Small intestine (tissue), 7 donors: ENCODE measurements around the gene HDAC6. TPM values are rescaled to one million over a fixed set of nuclear protein-coding genes. Genes with fewer than 3 reads are reported as not detected.

Experiments used
- DNase-seq, 2 donors: peaks; one replicate each; pipeline versions ENCODE4 v3.0.0 to v3.0.0-alpha.2; 2013
- FAIRE-seq: peaks from 2 replicates; lab custom pipeline; 2012; peaks lifted over from hg19 to GRCh38; lab: Jason Lieb, UNC
- H3K27ac ChIP-seq, 3 donors: one replicate each; pipeline ENCODE4 v1.5.1; 2013; ENCODE audit warnings: low read length in 2 of 3, mild to moderate bottlenecking in 2 of 3, control low read depth in 1 of 3, inconsistent platforms in 1 of 3, low read depth in 1 of 3, moderate library complexity in 1 of 3
- H3K27me3 ChIP-seq, 3 donors: one replicate each; pipeline ENCODE4 v1.6.1; 2013; ENCODE audit warnings: low read length in 3 of 3, inconsistent platforms in 1 of 3; ENCODE audit not compliant: control insufficient read depth in 3 of 3, insufficient read depth in 3 of 3
- H3K36me3 ChIP-seq, 3 donors: one replicate each; pipeline ENCODE4 v1.6.1; 2013; ENCODE audit warnings: low read length in 3 of 3, inconsistent platforms in 1 of 3, low read depth in 1 of 3, mild to moderate bottlenecking in 1 of 3, moderate library complexity in 1 of 3; ENCODE audit not compliant: control insufficient read depth in 3 of 3, insufficient read depth in 2 of 3
- H3K4me1 ChIP-seq, 3 donors: one replicate each; pipeline ENCODE4 v1.6.1; 2013; ENCODE audit warnings: low read length in 2 of 3, inconsistent platforms in 1 of 3, low read depth in 1 of 3, mild to moderate bottlenecking in 1 of 3, moderate library complexity in 1 of 3; ENCODE audit not compliant: control insufficient read depth in 3 of 3, insufficient read depth in 2 of 3
- H3K4me3 ChIP-seq, 3 donors: one replicate each; pipeline ENCODE4 v1.5.1; 2013; ENCODE audit warnings: low read length in 3 of 3, control low read depth in 1 of 3, inconsistent platforms in 1 of 3, low read depth in 1 of 3, mild to moderate bottlenecking in 1 of 3, moderate library complexity in 1 of 3
- H3K9me3 ChIP-seq, 2 donors: one replicate each; pipeline ENCODE4 v1.6.1; 2013; ENCODE audit warnings: low read depth in 1 of 2, low read length in 1 of 2; ENCODE audit not compliant: control insufficient read depth in 2 of 2, insufficient read depth in 1 of 2
- WGBS, 3 donors: extraction: QIAGEN DNeasy Blood & Tissue Kit; methylation state at CpG; one replicate each; pipeline ENCODE4 v1.1.7; 2013; 5-methylcytosine and 5-hydroxymethylcytosine counted together
- polyA plus RNA-seq, 4 donors: library from polyadenylated mRNA; stranded (reverse) in 3 of 4; unstranded in 1 of 4; fragments of 200-250 nt in 3 of 4; fragments of 120-200 nt in 1 of 4; gene quantifications; one replicate each; pipeline versions ENCODE4 v1.2.1 to v1.2.3, GENCODE V29; 2013
- donor health status: healthy with polysubstance abuse.
- donor health status: control.
- donor health status: control.
- donor health status: Bipolar disorder and iron deficiency.
- donor health status: healthy.

HDAC6 gene
- polyA plus RNA-seq, 4 donors = 51.5 to 110 (median 102) TPM

GRCh38 chrX:48792219-48792618 is 9.6 kb upstream of the HDAC6 start:
- Histone ChIP-seq H3K36me3 (no peaks in the 10 kb centered on the region), H3K4me1 (peaks cover 0 to 17% (median 0%) of the 10 kb centered on the region in 3 donors), H3K27ac (no peak overlapping the region), H3K9me3 (no peaks in the 10 kb centered on the region), H3K4me3 (no peak overlapping the region), H3K27me3 (no peaks in the 10 kb centered on the region)
- FAIRE-seq (no peak), DNase-seq (no peak)
- WGBS, 3 donors = 77 to 94% (median 90%) methylated on average over 7 of the region's 7 CpGs

DNA sequence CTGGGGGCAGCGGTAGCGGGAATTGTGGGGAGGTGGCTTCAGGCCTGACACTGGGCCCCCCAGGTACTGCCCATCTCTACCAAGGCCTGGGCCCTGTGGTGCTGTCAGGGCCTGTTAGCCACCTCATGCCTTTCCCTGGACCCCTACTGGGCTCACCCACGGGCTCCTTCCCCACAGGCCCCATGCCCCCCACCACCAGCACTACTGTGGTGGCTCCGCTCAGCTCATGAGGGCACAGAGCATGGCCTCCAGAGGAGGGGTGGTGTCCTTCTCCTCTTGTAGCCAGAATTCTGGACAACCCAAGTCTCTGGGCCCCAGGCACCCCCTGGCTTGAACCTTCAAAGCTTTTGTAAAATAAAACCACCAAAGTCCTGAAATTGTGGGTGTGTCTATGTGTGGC is 7.9 kb upstream of the HDAC6 start:
- WGBS, 3 donors = 87 to 92% (median 89%) methylated on average over 3 to 4 of the region's 4 CpGs
- Histone ChIP-seq H3K9me3 (no peaks in the 10 kb centered on the region), H3K36me3 (no peaks in the 10 kb centered on the region), H3K4me1 (peaks cover 0 to 17% (median 0%) of the 10 kb centered on the region in 3 donors), H3K4me3 (no peak overlapping the region), H3K27ac (peak overlapping the region in 1 of 3 donors; percentile 72), H3K27me3 (no peaks in the 10 kb centered on the region)
- no peak for FAIRE-seq
- no peak for DNase-seq

DNA sequence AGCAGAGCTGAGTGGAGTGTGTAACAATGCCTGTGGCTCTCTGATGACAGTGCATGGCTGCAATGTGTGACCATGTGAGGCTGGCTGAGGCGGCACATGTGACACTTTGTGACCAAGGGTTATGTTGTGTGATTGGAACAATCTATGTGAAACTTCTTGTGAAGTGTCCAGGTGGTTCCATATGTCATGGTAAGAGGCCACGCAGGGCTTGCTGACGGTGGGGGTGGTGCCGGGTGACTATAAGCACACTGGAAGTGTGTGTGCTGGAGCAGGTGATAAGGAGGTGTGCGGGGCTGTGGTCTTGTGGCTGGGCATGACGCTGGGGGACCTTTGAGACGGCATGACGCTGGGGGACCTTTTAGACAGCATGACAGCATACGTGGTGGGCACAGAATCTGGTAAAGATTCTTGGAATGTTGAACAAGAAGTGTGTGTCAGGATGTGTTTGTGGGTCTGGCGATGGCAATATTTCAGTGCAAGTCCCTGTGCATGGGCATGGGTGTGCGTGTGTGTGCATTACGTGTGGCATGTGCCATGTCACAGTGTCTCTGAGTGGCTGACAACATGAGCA is 7.4 kb upstream of the HDAC6 start:
- peak in 1 of 2 donors; percentile 54 for DNase-seq
- Histone ChIP-seq H3K4me1 (peaks cover 0 to 17% (median 0%) of the 10 kb centered on the region in 3 donors), H3K36me3 (no peaks in the 10 kb centered on the region), H3K27me3 (no peaks in the 10 kb centered on the region), H3K27ac (peak overlapping the region in 1 of 3 donors; percentile 87), H3K9me3 (no peaks in the 10 kb centered on the region), H3K4me3 (no peak overlapping the region)
- no peak for FAIRE-seq
- 83 to 89% (median 85%) methylated on average over 12 of the region's 12 CpGs for WGBS, 3 donors

GRCh38 chrX:48794911-48795515 is 6.9 kb upstream of the HDAC6 start:
- Histone ChIP-seq H3K4me3 (no peak overlapping the region), H3K27ac (peak overlapping the region in 1 of 3 donors; percentile 87), H3K27me3 (no peaks in the 10 kb centered on the region), H3K4me1 (peaks cover 0 to 17% (median 0%) of the 10 kb centered on the region in 3 donors), H3K9me3 (no peaks in the 10 kb centered on the region), H3K36me3 (no peaks in the 10 kb centered on the region)
- FAIRE-seq = no peak
- WGBS, 3 donors = 56 to 63% (median 59%) methylated on average over 6 to 8 of the region's 8 CpGs
- peak in 1 of 2 donors; percentile 57 for DNase-seq

GRCh38 chrX:48798318-48798717 is 3.5 kb upstream of the HDAC6 start:
- Histone ChIP-seq H3K4me1 (peaks cover 0 to 25% (median 0%) of the 10 kb centered on the region in 3 donors), H3K27me3 (no peaks in the 10 kb centered on the region), H3K27ac (no peak overlapping the region), H3K36me3 (no peaks in the 10 kb centered on the region), H3K9me3 (no peaks in the 10 kb centered on the region), H3K4me3 (no peak overlapping the region)
- 75 to 82% (median 79%) methylated on average over 2 of the region's 2 CpGs for WGBS, 3 donors
- no peak for DNase-seq
- FAIRE-seq = no peak

DNA sequence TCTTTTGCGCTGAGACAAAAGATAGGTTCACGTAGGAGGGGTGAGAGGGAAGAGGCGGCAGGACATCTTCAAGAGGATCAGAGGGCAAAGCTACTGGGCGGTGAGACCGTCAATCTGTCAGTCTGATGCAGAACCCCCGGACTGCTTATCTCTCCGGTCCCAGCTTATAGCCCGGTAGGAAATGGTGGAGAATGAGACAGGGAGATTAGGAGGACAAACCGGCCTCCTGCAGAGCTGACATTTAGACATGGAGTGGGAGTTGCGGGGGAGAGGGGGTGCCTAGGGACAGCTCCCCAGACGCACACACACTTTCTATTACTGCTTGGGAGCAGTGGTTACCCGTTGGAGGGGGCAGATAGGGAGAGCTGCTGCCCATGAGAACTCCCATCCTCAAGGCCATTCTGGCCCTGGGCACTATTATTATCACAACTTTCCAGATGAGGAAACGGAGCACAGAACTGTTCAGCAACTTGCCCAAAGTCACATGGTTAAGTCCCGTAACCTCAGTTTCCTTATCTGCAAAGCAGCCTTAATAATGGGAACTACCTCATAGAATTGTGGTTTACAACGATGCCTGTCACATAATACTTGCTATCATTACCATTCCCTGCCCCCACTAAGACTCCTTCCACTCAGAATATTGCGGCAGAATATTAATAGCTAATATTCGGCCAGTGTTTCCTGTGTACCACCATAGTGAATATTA is 1.1 kb upstream of the HDAC6 start:
- Histone ChIP-seq H3K36me3 (peaks cover 0 to 13% (median 3%) of the 10 kb centered on the region in 3 donors), H3K27me3 (no peaks in the 10 kb centered on the region), H3K9me3 (no peaks in the 10 kb centered on the region), H3K4me3 (peak overlapping the region; percentile 51 to 84 (median 54)), H3K4me1 (peaks cover 0 to 12% (median 0%) of the 10 kb centered on the region in 3 donors), H3K27ac (peak overlapping the region in 2 of 3 donors; percentile 97 to 99)
- peak in 1 of 2 donors; percentile 7 for DNase-seq
- 25 to 59% (median 40%) methylated on average over 16 to 17 of the region's 17 CpGs for WGBS, 3 donors
- FAIRE-seq = no peak

GRCh38 chrX:48802089-48802904 is 430 bp downstream of the HDAC6 start:
- H3K27ac ChIP-seq = peak overlapping the region; percentile 83 to 100 (median 100)
- H3K4me3 ChIP-seq = peak overlapping the region; percentile 30 to 78 (median 43)
- peak; percentile 88 to 90 for DNase-seq
- WGBS, 3 donors = 4 to 44% (median 10%) methylated on average over 29 to 40 of the region's 40 CpGs
- H3K27me3 ChIP-seq = no peaks in the 10 kb centered on the region
- no peaks in the 10 kb centered on the region for H3K9me3 ChIP-seq
- FAIRE-seq = no peak
- peaks cover 0 to 10% (median 0%) of the 10 kb centered on the region in 3 donors for H3K4me1 ChIP-seq
- peaks cover 0 to 16% (median 3%) of the 10 kb centered on the region in 3 donors for H3K36me3 ChIP-seq

DNA sequence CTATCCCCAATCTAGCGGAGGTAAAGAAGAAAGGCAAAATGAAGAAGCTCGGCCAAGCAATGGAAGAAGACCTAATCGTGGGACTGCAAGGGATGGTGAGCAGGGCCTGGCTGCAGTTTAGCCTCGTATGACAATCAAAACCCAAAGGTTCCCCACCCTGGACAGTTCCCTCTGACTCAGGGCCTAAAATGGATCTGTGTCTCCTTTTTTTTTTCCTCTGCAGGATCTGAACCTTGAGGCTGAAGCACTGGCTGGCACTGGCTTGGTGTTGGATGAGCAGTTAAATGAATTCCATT is 986 bp downstream of the HDAC6 start:
- Histone ChIP-seq H3K27me3 (no peaks in the 10 kb centered on the region), H3K4me1 (peaks cover 0 to 10% (median 0%) of the 10 kb centered on the region in 3 donors), H3K9me3 (no peaks in the 10 kb centered on the region), H3K36me3 (peaks cover 0 to 18% (median 3%) of the 10 kb centered on the region in 3 donors), H3K27ac (peak overlapping the region in 2 of 3 donors; percentile 100), H3K4me3 (peak overlapping the region; percentile 30 to 78 (median 43))
- WGBS, 3 donors = 28 to 38% (median 36%) methylated on average over 4 of the region's 4 CpGs
- DNase-seq (no peak), FAIRE-seq (no peak)
